Activated T-cell treated with anti-CD3 and anti-CD28 coated beads for 24 hours (primary cell): ENCODE measurements around the gene GMPPA.

Source experiments
- DNase-seq: peaks from one replicate; pipeline ENCODE4 v3.0.0-alpha.2; 2020; ENCODE audit warnings: low read depth

GMPPA gene

DNA sequence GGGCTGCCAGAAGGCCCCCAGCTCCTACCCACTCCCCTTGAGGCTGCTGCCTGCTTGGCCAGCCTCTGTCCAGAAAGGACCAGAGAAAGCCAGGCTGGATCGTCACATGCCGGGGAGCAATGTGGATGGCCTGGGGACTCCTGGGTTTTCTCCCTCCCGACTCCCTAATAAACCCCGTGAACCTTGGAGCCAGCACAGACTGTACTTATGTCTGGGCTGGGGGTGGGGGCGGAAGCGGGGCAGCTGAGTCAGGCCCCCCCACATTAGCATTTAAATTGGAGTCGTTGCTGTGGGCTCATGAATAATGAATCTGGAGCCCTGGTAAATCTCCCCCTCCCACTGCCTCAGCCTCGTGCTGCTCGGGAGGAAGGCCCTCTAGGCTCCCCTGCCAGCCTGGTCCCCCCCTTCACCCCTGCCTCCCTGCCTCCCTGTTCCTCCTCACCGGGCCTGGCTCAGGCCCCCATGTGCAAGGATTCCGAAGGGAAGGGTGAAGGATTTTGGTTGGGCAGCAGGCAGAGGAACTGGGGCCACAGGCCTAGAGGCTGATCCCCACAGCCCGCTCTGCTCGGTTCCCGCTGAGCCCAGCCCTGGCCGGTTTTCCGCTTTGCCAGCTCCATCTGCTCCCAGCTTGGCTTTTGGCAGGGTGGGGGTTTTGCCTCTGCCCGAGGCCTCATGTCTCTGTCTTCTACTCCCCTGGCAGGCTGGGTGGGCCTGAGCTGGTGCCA, 8.3 kb downstream of the GMPPA start:
- DNase-seq = no peak

DNA sequence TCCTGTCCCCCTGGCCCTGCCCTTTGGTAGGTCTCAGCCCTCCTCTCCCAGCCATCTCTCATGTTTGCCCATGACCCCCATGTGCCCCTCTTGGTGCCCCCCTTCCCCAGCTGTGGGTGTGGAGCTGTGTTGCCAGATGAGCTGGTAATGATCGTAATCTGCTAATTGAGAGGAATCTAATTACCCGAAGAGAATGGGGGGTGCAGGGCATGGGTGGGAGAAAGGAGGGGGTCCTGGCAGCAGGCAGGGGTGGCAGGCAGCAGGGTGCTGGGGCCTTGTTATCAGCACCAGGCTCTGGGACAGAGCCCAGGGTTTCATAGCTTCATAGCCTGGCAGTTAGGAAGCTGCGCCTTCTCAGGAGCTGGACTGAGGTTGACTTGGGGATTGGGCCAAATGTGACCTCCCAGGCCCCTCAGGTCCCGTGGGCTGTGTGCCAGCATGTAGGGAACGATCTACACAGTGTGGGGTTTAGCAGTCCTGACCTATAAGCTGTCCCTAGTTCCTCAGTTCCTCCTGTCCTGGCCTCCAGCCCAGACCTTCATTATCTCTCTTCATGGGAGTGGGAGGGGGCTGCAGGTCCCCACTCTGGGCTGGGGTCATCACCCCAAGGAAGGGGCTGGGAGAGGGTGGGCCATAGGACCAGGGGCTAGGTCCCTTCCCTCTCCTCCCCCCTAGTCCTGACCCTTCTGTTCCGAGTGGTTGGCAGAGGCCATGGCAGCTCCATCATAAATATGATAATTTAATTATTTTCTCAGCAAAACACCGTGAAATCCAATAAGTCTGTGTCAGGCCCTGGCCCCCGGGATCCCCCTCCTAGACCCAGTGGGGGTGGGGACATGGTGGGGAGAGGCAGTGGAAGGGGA, 9.1 kb downstream of the GMPPA start:
- DNase-seq = no peak

DNA sequence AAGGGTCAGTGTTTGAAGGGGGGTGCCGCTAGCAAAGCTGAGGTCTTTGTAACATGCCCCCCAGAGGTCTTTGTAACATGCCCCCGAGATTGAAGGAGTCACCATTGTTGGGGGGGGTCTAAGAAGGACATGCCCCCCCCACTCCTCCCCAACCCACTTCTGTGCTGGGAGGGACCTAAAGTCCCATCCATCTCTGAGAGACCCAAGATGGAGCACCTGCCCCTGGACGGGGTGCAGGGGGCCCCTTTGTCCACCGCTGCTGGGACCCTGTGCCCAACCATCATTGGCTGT, 9.7 kb downstream of the GMPPA start:
- no peak for DNase-seq

DNA sequence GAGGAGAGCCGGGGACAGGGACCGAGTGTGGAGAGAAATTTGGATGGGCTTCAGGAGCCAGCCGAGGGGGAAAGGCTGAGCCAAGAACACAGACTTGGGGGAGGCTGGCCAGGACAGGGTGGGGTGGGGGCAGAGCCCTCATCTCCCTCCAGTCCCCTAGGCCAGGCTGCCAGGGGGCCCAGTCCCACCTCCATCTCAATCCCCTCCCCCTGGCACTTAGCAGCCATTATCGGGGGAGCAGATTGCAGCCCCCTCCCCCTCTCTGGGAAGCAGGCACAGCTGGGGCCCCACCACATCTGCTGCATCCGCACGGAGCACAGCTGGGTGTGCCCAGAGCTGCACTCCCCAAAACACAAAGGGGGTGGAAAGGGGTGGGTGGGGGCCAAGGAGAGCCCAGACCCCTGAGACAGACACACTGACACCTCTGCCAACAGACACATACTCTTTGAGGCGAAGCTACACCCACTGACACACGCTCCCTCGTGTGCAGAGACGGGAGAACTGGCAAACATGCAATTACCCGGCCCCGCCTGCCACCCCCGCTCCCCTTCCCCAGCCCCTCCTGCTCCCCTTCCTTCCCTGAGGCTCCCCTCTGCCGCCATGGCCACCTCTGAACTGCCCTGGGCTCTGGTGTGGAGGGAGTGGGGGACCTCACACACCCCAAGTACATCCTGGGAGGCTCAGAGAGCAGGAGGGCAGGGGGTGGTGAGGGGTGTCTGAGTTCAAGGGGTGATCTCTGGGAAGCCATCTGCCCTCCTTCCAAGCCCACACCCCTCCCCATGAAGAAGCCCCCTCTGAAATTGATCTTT, 10.5 kb downstream of the GMPPA start:
- no peak for DNase-seq

DNA sequence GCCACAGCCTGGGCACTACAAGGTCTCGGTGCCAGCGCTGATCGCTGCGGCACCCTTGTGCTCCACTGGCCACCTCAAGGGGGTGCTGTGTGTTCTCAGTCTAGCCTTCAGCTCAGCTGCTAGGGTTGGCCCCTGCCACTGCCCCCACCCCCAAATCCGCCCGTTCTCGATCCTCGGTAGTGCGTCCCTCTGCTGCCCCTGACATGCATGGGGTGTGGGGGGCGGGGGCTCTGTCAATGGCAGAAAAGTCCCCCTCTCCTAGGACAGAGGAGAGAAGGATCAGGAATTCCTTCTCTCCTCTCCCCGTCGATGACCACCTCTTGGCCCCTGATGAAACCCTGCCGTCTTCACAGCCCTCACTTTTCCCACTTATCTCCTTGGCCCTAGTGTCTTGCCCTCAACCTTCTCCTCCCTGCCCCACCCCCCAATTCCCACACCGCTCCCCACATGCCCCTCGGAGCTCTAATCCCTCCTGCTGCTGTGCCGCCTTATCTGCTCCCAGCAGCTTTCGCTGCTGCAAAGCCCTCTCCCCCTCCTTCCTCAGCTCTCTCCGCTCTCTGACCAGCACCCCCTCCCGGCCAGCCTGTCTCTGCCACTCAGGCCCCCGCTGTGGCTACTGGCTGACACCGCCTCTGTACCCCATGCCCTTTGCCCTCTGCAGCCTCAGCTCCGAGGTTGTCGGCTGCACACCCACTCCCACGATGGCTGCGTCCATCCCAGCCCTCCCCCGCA, 11.3 kb downstream of the GMPPA start:
- DNase-seq = peak; percentile 14

DNA sequence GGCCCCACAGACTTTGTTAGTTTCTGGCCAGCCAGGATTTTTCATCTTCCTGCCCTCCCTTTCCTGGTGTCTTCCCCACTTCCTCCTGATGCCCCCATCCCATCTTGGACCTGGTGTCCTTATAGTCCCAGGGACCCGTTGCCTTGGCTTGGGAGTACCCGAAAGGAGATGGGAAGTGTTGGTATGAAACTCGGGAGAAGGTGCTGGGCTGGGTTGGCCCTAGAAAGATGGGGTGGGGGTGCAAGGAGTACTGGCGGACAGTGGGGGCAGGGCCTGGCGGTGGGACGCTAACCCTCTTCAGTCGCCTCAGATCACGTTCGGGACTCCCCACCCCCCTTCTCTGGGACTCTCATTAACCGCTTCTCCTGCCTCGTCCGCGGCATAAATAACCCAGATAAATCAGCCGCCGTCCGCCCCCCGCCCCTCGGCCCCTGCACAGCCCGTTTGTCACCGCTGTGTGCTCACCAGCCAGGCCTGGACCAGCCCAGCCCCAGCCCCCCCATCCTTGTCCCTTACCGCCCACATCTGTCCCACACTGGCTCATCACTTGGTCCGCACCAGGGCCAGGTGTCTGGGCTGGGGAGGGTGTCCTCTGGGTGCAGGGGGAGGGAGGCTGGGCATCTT, 11.9 kb downstream of the GMPPA start:
- DNase-seq = no peak

DNA sequence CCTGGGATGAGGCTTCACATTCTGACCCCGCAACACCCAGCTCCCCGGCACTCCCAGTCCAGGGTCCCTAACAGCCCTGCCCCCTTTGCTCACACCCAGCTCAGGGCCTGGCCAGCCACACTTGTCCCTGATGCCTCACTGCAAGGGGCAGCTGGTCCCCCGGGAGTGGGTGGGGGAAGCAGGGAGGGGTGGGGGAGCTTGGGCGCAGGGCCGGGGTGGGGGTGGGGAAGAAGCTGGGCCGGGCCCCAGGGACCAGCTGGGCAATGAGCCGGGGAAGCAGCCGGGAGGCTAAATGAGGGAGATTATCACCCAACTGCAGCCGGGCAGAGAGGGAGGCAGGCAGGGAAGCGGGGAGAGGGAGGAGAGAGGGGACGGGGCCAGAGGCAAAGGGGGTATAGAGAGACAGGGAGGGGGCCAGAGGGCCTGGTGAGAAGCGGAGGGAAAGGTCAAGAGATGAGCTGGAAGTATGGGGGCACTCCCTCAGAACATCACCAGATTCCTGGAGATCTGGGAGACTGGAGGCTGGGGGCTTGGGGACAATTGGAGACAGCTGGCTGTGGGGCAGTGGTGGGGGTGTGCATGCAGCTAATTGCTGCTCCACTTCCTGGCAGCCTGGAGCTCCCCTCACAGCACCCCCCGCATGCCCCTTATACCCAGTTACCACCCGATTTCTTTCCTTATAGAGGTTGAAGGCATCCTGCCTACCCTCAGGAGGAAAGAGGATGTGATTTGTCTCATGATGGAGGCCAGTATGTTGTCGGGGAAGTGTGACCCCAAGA, 13.0 kb downstream of the GMPPA start:
- DNase-seq = no peak

DNA sequence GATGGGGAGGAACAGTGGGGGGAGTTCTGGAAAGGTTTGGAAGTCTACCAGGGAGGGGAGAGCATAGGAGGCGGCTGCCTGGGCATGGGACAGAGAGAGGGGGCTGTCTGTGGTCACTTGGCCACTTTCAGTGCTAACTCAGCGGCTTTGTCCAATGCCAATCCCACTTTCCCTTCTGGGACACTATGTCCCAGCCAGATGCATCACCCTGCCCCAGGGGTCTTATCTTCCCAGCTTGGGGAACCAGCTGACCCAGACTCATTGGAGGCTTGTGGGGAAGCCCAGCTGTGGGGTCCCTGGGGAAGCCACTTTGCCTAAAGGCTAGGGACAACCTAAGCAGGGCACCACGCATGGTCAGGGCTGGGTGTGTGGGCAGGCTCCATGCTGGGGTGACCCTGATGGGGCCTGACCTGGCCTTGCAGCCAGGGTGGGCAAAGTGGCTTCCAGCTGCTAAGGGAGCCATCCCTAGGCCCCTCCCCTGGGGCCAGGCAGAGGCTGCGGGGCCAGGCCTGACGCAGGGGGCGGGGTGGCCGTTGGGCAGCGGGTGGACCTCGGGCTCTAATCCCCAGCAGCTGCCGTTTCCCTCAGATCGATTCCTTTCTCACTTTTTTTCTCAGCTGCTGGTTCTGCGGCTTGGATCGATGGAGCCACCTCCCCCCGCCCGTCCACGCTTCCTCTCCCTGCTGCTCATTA, 14.0 kb downstream of the GMPPA start:
- DNase-seq = no peak

DNA sequence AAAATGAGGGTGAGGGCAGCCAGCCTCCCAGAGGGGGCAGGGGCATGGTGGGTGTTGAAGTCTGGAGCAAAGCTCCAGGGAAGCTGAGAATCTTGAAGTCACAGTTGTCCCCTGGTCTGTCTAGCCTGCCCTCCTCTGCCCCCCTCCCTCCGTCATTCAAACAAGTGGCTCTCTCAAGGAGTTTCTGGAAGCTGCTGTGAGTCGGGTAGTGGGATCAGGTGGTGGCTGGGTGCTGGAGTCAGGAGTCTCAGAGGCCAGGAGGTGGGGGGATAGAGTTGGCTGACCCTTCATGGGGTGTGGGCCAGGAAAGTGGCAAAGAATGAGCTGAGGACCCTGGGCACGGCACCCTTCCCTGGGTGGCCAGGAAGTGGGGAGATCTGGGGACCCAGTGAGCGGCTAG, 15.1 kb downstream of the GMPPA start:
- DNase-seq = no peak

DNA sequence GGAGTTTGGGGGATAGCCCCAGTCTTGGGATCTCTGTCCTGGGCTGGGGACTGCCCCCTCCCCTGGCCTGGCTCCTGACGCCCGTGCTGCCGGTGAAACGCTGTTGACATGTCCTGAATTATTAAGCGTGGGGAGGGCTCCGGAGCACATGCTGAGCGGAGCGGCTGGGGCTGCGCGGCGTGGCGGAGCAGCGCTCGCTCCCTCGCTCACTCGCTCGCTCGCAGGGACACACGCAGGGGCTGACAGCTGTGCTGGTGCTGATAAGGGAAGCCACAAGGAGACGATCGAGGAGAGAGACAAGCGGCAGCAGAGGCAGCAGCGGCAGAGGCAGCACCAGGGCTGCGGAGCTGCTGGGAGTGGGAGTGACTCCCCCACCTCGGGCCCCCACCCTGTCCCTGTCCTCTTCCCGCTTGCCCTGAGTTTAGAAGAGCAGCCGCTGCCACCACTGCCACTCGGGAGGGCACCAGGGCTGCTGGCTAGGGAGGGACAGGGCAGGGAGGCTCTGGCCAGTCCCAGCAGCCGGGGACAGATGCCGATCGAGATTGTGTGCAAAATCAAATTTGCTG, 15.6 kb downstream of the GMPPA start, which contains the start of gene ASIC4:
Gene ASIC4, plus strand, starts transcription at position 287 of the 566 bp plus-strand sequence. Its CDS starts 243 bp downstream, at position 530.
- no peak for DNase-seq

DNA sequence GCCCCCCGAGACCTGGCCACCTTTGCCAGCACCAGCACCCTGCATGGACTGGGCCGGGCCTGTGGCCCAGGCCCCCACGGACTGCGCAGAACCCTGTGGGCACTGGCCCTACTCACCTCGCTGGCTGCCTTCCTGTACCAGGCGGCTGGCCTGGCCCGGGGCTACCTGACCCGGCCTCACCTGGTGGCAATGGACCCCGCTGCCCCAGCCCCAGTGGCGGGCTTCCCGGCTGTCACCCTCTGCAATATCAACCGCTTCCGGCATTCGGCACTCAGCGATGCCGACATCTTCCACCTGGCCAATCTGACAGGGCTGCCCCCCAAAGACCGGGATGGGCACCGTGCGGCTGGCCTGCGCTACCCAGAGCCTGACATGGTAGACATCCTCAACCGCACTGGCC, 16.1 kb downstream of the GMPPA start:
- no peak for DNase-seq

DNA sequence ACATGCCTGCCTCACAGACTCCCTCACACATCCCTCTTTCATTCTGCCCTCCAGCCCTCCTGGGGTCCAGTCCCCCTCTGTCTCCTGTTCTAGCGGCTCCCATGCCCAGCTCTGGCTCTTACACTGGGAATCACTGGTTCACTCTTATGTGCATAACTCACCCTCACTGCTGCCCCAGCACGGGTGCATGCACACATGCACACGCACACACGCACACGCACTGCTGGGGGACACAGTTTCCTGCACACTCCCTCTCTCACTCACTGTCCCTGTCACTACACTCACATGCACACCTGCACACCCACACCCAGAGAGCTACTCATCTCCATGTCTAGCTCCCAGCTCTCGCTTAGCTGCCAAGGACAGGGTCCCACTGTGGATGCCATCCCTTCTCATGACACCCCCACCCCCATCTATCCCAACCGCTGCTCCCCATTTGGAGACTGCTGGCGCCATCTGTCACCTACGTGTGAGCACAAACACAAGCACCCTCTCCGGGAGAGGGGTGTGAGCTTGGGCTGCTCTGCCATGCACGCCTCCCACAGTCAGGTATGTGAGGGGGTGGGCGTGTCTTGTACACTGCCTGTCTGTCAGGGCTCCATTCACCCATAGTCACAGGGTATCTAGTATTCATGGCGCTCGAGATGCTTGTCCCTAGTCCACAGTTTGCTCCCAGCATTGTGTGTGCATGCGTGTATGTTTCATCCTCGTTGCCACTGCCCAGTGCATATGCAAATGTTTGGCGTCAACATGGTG, 17.4 kb downstream of the GMPPA start:
- DNase-seq = no peak

DNA sequence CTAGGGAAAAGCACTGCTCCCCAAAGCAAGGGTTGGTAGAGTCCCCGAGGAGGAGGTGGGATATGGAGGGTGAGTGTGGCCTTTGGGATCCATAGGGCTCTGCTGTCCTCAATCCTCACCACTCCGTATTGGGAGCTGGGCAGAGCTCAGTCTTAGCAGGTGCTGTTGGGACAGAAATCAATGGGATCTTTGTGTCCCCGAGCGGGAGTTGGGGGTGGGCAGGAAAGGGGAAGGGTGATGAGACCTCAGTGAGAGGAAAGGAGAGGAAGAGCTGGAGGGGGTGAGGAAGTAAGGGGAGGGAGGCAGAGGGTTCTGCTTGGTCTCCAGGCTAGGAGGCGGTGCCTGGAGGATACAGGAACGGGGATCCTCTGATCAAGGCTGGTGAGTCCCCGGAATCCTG, 18.2 kb downstream of the GMPPA start:
- no peak for DNase-seq

DNA sequence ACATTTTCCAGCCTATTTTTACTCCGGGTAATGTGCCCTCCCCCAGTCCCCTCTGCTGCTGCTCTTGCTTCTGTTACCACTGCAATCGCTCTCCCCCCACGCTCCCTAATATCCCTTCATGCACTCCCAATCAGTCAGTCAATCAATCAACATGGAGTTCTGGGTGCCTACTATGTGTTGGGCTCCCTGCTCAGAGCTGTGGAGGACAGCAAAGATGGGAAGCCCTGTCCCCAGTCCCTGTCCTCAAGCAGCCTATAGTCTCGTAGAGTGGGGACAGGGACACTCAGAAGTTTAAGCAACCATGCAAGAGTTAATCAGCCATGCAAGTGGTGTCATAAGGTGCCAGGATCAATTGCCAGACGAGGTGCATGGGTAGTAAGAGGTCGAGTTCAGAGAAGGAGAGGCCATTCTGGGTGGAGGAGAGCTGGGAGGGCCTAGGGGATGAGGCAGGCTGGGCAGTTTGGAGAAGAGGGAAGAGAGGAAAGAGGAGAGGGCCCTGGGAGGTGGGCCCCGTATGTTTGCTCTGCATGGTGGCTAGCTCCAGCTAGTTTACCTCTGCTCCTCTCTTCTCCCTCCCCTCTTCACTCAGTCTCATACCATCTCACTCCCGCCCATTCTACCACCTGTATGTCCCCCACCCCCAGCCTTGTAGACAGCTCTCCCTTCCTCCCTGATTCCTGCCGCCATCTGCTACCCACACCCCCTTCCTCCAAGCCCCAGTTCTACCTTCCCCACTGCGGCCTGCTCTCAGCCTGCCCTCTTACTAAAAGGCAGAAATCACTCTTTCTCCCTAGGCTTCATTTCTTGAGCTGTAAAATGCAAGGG, 19.5 kb downstream of the GMPPA start:
- DNase-seq = no peak

DNA sequence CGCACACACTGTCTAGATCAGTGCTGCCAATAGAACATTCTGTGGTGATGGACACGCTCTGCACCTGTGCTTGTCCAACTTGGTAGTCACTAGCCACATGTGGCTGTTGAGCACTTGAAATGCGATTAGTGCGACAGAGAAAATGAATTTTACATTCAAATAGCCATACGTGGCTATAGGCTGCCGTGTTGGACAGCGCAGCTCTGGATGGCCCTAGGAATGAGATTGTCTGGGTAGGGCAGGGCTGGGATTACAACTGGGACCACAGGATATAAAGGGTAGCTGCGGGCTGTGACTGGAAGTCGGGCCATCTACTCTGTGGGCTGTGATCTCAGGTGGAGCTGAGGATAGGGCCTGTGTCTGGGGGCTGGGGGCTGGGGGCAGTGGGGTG, 20.8 kb downstream of the GMPPA start:
- DNase-seq = no peak

DNA sequence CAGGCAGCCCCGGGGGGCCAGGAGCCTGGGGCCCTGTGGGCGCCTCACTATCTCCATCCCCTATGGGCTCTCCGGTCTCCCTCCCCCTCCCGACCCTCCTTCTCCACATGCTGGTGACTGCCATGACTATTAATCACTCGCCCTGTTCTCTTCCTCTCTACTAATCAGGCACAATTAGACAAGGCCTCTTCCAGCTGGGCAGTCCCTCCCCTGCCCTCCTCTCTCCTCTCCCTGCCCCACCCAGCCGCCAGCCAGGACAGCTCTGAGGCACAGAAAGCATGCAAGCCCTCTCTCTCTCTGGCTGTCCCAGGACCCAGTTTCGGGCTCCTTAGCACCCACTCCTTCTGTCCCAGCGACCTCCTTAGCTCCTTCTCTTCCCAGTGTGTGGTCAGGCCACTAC, 21.4 kb downstream of the GMPPA start:
- DNase-seq = no peak

DNA sequence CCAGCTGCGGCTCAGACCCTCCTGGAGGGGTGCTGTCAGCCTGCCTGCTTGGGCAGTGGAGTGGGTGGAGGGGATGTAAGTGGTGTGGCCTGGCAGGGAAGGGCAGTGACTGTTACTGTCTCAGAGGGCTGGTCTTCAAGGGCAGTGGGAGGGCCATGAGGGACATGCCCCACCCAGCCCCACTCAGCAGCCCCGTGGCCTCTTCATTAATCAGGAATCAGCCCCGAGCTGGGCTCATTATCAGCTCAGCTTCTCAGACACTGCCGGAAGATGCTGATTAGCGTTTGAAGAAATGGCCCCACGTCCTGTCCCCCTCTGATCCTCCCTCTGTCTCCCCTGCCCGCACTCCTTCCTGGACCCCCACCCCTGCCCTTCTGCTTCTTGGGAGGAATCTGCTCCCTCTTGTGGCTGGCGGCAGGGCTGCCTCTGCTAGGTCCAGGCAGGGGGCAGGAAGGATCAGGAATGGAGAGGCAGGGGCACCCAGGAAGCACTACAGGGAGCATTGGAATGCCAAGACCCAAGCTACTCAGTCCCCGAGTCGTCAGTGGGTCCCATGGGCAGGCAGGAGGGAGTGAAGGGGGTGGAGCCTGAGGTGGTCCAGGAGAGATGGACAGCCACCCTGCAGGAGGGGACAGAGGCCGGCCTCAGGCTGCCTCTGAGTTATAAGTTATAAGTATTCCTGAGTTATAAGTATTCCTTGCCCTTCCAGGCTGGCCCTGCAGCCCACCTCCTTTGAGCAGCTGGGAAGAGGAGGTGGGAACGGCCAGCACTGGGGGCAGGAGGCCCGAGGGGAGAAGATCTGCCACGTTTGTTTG, 22.6 kb downstream of the GMPPA start:
- no peak for DNase-seq
